HG03571 (cell line): Measurements from ENCODE around the gene AIFM3.
"Not testable (repeated sequence)": the region's sequence is repeated elsewhere in the genome, so short reads cannot be mapped to it uniquely, and the experiment has no call there.

Source experiments
- ATAC-seq: cut with Tn5 transposase; IDR thresholded peaks from one replicate; pipeline ENCODE4 v1.9.1; 2021; ENCODE audit not compliant: unreplicated experiment

AIFM3 gene, protein sequence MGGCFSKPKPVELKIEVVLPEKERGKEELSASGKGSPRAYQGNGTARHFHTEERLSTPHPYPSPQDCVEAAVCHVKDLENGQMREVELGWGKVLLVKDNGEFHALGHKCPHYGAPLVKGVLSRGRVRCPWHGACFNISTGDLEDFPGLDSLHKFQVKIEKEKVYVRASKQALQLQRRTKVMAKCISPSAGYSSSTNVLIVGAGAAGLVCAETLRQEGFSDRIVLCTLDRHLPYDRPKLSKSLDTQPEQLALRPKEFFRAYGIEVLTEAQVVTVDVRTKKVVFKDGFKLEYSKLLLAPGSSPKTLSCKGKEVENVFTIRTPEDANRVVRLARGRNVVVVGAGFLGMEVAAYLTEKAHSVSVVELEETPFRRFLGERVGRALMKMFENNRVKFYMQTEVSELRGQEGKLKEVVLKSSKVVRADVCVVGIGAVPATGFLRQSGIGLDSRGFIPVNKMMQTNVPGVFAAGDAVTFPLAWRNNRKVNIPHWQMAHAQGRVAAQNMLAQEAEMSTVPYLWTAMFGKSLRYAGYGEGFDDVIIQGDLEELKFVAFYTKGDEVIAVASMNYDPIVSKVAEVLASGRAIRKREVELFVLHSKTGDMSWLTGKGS

DNA sequence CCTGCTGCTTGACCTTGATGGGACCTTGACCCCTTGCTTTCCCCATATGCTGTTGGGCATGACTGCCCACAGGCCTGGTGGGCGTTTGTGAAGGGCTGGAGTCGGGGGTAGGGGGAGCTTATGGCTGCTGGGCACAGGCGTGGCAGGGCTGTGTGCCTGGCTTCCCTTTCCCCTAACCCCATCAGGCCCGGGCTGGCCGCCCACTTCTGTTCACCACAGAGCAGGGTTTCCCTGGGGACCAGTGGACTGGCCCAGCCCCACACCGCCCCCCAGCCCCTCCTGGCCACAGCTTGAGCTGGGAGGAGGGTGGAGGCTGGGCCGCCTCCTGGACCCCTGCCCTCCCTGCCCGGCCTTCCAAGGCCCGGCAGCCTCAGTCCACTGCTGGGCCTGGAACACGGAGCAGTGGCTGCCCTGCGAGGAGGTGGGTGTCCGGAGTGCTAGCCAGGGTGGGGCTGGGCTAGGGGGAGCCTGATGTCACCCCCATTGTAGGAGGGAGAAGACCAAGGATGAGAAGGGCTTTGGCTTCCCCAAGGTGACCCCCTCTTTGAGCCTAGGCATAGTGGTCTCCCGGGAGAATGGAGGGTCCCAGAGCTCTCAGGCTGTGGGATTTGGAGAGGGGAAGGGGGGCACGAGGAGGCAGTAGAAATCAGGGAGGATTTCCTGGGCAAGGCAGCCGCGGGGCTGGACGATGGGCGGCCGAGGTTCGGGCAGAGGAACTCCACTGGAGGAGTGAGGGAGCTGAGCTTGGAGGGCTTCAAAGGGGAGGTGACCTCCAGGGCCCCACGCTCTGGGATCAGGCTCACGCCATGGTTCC lies at the start of gene AIFM3:
Gene AIFM3 (plus strand): TSS at position 373 of the 814 bp plus-strand sequence. CDS start 690 bp downstream, outside the sequence.
- no peak for ATAC-seq

DNA sequence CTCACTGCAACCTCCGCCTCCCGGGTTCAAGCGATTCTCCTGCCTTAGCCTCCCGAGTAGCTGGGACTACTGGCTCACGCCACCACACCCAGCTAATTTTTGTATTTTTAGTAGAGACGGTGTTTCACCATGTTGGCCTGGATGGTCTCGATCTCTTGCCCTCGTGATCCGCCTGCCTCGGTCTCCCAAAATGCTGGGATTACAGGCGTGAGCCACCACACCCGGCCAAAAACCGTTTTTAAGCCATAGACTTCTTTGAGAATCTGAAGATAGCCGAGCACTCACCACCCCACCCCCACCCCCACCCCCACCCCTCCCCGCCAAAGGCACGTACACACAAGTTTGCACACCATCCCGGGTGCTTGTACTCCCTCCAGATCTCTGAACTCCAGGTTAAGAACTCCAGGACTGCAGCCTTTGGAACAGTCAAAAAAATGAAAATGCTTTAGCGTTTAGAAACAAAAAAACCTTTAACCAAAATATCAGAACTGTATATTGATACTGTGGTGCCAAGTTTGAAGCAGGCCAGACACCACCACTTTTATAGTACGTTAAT lies 48.3 kb upstream of the AIFM3 start:
- ATAC-seq, result no peak

DNA sequence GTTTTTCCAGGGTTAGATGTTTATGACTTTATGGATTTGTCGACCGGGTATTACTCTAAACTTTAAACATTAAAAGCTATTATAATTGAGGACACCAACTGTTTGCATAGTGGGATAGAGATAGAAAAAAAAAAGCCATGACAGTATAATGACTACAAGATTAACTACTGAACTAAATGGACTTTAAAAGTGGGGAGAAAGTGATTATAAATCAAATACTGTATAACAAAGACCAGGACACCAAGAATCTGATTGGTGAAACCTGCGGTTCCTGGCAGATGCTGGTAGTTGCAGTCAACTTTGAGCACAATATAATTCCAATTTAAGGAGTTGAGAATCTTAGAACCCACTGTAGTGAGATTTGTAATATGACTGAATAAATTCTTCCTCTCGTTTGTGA lies 47.3 kb upstream of the AIFM3 start:
- ATAC-seq, result no peak

DNA sequence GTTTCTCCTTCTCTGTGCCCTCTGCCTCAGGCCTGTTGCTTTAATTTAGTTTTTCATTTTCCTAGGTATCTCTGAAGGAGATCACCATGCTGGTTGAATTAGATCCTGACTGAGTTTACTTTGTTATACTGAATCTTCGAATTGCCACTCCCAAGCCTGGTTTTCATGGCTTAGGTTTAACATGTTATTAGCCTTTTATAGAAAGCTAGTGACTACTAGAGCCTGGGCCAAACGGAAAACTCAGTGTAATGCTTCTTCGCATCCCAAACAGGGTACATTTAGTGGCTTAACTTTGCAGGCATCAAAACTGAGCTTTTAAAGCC lies 46.2 kb upstream of the AIFM3 start:
- ATAC-seq, result no peak

DNA sequence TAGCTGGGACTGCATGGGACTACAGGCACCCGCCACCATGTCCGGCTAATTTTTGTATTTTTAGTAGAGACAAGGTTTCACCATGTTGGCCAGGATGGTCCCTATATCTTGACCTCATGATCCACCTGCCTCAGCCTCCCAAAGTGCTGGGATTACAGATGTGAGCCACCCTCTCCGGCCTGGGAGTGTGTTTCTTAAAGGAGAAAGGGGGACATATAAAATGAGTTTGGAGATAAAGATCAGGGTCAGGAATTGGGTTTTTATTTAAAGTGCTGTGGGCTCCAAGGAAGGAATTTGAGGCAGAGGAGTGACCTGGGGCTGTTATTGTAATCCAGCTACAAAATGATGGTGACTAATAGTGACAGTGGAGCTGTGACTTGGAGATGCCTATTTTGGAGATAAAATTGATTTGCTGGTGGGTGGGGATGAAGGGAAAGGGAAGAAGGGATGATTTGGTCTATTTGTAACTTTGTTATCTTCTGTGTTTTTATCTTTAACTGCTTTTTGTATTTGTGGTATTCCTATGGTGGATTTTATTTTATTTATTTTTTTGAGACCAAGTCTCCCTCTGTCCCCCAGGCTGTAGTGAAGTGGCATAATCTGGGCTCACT lies 44.8 kb upstream of the AIFM3 start:
- ATAC-seq, result no peak

DNA sequence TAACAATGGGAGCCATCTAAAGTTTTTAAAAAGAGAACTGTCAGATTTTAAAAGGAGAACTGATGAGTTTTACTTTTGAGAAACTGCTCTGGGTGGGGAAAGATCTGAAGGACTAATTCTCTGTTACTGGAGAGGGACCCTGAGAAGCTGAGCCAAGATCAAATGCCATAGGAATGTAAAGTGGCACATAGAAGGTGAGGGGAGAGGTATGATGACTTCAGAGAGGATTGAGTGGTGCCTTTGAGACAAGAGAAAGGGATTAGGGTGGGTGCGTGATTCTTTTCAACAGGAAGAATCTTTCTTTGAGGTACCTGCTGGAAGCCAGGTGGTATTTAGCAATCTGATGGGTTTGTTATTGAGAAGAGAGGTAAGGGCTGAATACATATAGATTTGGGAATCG lies 40.8 kb upstream of the AIFM3 start:
- no peak for ATAC-seq

DNA sequence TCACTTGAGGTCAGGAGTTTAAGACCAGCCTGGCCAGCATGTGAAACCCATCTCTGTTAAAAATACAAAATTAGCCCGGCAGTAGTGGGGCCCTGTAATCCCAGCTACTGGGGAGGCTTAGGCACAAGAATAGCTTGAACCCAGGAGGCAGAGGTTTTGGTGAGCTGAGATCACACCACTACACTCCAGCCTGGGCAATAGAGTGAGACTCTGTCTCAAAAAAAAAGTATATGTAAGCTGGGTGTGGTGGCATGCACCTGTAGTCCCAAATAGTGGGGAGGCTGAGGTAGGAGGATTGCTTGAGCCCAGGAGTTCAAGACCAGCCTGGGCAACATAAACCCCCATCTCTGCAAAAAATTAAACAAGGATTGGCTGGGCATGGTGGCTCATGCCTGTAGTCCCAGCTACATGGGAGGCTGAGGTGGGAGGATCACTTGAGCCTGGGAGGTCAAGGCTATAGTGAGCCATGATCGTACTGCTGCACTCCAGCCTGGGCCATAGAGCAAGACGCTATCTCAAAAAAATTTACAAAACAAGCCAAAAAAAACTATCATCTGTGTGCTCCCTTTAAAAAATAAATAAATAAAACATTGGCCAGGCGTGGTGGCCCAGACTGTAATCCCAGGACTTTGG lies 39.0 kb upstream of the AIFM3 start:
- no peak for ATAC-seq

DNA sequence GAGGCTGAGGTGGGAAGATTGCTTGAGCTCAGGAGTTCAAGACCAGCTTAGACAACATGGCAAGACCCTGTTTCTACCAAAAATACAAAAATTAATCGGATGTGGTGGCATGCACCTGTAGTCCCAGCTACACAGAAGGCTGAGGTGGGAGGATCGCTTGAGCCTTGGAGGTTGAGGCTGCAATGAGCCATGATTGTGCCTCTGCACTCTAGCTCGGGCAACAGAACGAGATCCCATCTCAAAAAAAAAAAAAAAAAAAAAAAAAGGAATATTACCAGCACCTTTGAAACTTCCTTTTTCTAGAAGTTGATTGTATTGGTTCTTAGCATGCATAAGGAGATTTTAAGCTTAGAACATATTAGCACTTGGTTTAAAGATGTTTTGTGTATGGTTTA lies 38.5 kb upstream of the AIFM3 start:
- ATAC-seq, result no peak

DNA sequence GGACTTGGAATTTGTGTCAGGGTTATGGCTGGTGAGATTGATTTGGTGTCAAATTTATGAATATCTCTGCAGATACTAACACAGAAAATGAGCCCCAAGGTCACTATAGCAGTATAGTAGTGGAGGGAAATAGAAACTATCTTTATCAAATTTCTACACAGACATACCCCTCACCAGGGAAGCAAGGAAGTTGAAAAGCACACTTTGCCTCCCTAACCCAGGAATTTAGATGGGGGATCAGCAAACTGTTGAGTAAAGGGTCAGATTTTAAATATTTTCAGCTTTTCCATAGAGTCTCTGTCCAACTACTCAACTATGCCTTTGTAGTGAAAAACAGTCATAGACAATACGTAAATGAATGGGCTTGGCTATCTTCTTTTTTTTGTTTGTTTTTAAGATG lies 37.1 kb upstream of the AIFM3 start:
- ATAC-seq, result no peak

DNA sequence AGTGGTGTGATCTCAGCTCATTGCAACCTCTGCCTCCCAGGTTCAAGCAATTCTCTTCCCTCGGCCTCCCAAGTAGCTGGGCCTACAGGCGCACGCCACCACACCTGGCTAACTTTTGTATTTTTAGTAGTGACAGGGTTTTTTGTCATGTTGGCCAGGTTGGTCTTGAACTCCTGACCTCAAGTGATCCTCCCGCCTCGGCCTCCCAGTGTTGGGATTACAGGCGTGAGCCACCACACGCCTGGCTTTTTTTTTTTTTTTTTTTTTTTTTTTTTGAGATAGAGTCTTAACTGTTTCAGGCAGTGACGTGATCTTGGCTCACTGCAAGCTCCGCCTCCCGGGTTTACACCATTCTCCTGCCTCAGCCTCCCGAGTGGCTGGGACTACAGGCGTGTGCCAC lies 36.6 kb upstream of the AIFM3 start:
- ATAC-seq, result not testable (repeated sequence)

DNA sequence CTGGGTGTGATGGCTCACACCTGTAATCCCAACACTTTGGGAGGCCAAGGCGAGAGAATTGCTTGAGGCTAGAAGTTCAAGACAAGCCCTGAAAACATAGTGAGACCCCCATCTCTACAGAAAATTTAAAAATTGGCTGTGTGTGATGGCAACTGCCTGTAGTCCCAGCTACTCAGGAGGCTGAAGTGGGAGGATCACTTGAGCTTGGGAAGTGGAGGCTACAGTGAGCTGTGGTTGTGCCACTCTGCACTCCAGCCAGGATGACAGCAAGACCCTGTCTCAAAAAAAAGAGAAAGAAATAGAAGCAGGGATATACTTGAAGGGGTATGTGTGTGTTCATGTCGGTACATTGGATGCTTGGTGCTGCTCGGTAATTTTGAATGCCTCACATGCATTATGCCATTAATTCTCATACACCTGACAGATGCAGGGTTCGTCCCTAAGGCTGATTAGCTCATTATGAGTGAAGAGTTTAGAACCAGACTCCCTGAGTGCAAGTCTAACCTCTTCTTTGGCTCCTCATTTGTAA lies 35.9 kb upstream of the AIFM3 start:
- ATAC-seq, result no peak

DNA sequence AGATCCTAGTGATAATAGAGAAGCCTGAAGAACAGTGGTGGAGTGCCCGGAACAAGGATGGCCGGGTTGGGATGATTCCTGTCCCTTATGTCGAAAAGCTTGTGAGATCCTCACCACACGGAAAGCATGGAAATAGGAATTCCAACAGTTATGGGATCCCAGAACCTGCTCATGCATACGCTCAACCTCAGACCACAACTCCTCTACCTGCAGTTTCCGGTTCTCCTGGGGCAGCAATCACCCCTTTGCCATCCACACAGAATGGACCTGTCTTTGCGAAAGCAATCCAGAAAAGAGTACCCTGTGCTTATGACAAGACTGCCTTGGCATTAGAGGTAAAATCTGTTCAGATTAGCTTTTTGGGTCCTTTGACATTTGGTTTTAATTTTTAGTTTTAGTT lies 33.1 kb upstream of the AIFM3 start:
- no peak for ATAC-seq

DNA sequence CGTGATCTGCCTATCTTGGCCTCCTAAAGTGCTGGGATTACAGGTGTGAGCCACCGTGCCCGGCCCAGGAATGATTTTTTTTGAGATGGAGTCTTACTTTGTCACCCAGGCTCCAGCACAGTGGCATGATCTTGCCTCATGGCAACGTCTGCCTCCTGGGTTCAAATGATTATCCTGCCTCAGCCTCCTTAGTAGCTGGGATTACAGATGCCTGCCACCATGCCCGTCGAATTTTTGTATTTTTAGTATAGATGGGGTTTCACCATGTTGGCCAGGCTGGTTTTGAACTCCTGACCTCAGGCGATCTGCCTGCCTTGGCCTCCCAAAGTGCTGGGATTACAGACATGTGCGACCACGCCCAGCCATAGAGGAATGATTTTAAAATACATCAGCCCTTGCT lies 32.0 kb upstream of the AIFM3 start:
- ATAC-seq, result not testable (repeated sequence)

DNA sequence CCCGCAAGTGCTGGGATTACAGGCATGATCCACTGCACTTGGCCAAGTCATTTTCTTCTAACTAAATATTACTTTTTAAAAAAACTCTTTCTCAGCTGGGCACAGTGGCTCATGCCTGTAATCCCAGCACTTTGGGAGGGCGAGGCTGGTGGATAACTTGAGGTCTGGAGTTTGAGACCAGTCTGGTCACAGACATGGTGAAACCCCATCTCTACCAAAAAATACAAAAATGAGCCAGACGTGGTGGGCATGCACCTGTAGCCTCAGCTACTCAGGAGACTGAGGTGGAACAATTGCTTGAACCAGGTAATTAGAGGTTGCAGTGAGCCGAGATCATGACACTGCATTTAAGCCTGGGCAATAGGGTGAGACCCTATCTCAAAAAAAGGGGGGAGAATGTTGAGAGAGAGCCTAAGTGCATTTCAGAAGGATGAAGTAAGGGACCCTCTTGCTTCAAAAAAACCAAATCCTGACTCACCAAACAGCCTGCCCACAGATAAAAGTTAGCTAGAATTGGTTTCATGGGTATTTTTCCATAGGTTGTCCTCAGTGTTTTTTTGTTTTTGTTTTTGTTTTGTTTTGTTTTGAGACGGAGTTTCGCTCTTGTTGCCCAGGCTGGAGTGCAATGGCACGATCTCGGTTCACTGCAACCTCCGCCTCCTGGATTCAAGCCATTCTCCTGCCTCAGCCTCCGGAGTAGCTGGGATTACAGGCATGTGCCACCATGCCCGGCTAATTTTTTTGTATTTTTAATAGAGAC lies 31.1 kb upstream of the AIFM3 start:
- not testable (repeated sequence) for ATAC-seq

DNA sequence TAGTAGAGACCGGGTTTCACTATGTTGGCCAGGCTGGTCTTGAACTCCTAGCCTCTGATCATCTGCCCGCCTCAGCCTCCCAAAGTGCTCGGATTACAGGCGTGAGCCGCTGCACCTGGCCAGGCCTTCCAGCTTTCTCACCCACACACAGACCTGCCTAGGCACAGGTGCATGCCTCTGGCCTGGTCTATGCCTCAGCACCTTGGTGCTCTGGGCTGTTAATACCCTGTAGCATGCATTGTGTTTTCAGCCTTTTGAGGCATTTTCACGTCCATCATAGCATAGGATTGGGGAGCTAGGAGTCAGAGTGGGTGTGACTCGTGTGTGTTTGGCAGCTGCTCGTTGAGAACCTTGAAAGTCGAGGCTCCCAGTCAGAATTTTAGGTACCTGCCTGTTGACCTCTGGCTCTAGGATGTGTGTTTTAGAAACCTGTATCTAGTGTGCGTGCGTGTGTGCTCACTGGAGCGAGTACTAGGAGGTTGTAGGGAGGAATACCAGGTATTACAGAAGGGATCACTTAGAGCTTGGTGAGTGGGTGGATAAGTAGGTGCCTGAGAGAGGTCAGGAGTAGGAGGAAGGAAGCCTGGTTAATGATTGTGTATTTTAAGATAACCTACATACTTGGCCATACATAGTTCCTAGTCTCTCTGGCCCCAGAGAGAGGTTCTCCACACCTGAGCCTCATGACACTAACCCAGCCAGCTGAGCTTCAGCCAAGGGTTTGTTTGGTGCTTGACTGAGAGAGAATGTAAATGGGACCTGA lies 29.8 kb upstream of the AIFM3 start:
- no peak for ATAC-seq

DNA sequence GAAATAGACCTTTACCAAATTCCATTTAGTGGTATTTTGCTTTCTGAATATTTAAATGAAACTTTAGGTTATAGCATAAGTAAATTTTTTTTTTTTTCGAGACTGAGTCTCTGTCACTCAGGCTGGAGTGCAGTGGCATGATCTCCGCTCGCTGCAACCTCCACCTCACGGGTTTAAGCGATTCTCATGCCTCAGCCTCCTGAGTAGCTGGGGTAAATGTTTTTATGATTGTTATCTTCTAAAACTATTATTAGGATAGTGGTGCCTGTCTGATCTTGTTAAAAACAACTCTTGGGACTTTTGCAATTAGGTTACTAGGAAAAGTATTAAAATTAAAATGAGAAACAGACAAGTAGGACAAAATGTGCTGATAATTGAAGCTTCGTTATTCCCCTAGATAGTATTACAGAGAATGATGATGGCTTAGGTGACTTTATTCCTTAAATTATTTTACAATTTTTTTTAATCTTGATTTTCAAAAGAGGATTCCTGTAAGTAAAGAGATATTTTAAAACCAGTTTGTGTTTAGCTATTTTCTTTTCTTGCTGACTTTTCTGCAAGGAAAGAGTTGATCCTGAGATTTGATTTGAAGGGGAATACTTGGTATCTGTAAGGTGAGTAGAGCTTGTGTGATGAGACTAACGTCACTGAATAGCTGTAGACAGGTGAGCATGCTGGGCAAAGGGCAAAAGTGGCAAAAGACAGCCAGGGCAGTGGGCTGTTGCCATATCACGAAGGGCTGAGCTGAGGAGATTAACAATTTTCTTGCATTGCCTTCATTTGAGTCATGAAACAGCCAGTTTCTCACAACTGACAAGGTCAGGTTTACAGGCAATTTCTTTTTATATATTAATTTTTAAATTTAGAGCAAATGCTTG lies 29.0 kb upstream of the AIFM3 start:
- no peak for ATAC-seq

DNA sequence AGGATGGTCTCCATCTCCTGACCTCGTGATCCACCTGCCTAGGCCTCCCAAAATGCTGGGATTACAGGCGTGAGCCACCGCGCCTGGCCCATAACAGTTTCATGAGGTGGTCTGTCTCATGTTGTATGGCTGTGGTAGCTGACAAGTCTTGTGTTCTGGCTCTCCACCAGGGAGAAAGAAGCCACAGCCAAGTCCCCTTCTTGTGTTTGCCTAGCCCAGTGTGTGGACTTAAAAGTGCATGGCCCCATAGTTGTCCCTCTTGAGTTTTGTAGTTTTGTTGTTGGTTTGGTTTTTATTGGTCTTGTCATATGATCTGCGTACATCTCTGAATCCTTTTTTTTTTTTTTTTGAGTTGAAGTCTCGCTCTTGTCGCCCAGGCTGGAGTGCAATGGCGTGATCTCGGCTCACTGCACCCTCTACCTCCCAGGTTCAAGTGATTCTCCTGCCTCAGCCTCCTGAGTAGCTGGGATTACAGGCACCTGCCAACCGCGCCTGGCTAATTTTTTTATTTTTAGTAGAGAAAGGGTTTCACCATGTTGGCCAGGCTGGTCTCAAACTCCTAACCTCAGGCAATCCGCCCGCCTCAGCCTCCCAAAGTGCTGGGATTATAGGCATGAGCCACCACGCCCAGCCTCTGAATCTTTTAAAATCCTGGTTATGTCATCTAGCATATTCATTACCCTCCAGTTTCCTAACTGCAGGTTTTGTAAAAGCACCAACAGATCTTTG lies 27.4 kb upstream of the AIFM3 start:
- ATAC-seq, result not testable (repeated sequence)
